GM21737 (cell line): ENCODE data around the gene GCGR.
"Not testable (repeated sequence)": the region's sequence is repeated elsewhere in the genome, so short reads cannot be mapped to it uniquely, and the experiment has no call there.

Source experiments
- ATAC-seq: cut with Tn5 transposase; IDR thresholded peaks from one replicate; pipeline ENCODE4 v1.9.1; 2021; ENCODE audit warnings: mild to moderate bottlenecking, moderate library complexity; ENCODE audit not compliant: unreplicated experiment

The GCGR gene

DNA sequence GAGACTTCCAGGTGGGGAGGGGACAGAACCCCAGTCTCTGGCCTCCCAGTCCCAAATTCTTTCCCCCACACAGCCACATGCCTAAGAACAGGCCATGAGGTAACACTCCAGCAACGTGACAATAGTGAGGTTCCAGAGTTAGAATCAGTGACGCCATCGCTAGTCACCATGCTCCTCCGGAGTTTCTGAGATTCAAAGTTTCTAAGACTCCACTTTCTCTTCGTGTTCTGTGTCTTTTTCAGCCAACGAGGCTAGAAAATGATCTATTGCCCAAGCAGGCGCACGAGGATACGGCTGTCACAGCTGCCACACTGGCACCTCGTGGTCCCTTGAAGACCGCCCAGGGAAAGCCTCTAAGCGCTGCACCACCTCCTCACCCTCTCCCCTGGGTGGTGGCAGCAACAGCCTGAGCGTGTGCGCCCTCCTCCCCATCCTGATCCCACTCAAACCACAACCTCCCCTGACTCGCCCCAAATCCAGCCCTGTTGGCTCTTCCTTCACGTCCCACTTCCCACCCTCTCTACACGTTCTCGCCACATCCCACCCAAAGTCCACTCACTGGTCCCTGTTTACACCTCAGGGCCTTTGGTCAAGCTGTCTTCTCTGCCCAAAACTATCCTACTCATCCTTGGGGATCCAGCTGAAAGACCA lies 28.1 kb downstream of the GCGR start:
- ATAC-seq: peak; percentile 3

GRCh38 chr17:81832608-81833159 lies 28.7 kb downstream of the GCGR start:
- peak; percentile 5 for ATAC-seq

- ATAC-seq: peak; percentile 67
These were observed 29.4 kb downstream of the GCGR start, which contains the start of gene MCRIP1 for GRCh38 chr17:81833160-81833920. Gene MCRIP1, minus strand, starts transcription at chr17:81833291. Its CDS starts 8,785 bp downstream, at chr17:81824506.

GRCh38 chr17:81833921-81834830 lies 30.2 kb downstream of the GCGR start:
- no peak for ATAC-seq

DNA sequence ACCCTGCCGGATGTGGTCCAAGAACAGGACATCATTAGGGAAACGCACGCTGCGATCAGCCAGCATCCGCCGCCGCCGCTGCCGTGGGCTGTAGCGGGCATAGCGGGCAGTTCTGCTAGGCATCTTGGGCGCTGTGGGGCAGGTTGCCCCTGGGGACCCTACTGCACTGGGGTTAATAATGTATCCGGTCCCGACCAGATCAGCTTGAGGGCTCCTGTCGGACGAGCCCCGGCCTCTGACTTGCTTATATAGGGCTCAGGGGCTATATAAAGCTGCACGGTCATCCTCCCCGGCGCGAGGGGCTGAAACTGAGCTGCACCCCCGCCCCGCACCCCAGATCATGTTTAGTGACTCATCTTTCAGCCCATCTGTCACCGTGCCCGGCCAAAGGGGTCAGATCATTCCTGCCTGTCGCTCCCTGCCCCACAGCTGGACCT lies 30.9 kb downstream of the GCGR start, which contains the start of gene PPP1R27:
Gene PPP1R27 (minus strand): TSS at position 220 of the 437 bp plus-strand sequence. CDS start 97 bp downstream, at position 123.
- no peak for ATAC-seq

DNA sequence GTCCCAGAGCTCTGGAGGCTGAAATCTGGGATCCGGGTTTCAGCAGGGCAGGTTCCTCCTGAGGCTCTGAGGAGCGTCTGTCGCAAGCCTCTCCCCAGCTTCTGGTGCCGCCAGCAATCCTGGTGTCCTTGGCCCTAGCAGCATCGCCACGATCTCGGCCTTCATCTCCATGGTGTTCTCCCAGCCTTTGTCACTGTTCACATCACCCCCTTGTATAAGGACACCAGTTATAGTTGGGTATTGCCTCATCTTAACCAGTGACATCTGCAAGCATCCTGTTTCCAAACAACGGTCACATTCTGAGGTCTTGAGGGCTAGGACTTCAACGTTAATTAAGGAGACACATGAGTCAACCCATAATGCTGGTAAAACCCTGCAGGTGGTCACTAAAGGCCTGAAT lies 33.7 kb downstream of the GCGR start:
- ATAC-seq: no peak

- ATAC-seq: no peak
These were observed 34.9 kb downstream of the GCGR start for GRCh38 chr17:81838753-81839255.

GRCh38 chr17:81839301-81839700 lies 35.4 kb downstream of the GCGR start:
- ATAC-seq: no peak

GRCh38 chr17:81840059-81840458 lies 36.1 kb downstream of the GCGR start:
- ATAC-seq: not testable (repeated sequence)

DNA sequence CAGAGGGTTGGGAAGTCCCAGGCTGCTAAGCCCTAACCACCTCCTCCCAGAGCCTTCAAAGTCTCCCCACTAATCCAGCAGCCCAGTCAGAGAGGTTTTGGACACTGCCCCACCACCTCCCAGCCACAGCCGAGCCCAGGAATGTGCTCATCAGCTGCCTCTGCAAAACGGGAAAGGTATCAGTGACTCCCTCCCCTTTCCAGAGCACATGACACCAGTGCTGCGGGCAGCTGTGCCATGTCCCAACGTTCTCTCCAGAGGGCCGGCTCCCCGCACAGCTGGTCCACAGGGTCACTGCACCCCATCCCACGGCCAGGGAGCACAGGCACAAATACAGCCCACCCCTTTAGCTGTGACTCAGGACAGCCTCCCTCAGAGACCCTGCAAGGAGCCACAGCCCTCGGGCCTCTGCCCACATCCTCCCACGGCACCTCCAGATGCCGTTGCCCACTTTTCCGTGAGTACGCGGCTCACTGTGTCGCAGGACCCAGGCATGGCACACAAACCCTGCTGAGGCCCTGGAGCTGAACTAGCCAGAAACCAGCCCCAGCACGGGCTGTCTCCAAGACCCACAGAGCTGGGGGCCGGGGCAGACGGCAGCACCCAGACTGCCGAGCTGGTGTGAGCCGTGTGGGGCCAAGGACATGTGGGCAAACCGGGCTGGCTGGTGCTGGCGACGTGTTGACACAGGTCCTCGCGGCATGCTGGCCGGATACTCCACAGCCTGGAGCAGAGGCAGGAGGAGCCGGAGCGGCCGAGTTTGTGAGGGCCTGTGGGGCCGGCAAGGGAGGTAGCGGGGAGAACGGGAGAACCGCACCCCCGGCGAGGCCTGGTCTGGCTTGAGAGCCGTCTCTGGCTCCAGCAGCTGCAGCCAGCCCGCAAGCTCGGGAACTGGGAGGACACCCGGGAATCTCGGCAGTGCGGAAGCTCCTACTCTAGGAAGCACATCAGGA lies 37.2 kb downstream of the GCGR start:
- ATAC-seq: no peak

DNA sequence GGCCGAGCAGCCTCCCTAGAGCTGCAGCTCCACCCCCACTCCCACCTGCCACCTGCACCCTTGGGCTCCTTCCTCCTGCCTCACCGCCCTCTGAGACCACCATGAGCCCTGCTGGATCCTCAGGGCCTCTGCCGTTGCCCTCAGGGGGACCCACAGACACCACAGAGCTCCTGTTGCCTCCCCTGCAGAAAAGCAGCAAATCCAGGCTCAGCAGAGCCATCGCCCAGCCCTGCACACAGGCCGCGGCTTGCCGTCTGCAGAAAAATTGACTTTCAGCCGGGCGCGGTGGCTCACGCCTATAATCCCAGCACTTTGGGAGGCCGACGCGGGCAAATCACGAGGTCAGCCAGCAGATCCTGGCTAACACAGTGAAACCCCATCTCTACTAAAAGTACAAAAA lies 37.9 kb downstream of the GCGR start:
- no peak for ATAC-seq

DNA sequence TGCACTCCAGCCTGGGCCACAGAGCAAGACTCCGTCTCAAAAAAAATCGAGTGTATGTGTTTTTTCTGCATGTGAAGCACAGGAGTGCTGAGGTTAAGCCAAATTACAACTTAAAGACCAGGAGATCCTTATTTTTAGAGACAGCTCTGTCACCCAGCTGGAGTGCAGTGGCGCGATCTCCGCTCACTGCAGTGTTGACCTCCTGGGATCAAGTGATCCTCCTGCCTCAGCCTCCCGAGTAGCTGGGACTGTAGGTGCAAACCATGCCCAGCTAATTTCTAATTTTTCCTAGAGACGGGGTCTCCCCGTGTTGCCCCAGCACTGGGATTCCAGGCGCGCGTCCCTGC lies 38.4 kb downstream of the GCGR start:
- ATAC-seq: no peak

DNA sequence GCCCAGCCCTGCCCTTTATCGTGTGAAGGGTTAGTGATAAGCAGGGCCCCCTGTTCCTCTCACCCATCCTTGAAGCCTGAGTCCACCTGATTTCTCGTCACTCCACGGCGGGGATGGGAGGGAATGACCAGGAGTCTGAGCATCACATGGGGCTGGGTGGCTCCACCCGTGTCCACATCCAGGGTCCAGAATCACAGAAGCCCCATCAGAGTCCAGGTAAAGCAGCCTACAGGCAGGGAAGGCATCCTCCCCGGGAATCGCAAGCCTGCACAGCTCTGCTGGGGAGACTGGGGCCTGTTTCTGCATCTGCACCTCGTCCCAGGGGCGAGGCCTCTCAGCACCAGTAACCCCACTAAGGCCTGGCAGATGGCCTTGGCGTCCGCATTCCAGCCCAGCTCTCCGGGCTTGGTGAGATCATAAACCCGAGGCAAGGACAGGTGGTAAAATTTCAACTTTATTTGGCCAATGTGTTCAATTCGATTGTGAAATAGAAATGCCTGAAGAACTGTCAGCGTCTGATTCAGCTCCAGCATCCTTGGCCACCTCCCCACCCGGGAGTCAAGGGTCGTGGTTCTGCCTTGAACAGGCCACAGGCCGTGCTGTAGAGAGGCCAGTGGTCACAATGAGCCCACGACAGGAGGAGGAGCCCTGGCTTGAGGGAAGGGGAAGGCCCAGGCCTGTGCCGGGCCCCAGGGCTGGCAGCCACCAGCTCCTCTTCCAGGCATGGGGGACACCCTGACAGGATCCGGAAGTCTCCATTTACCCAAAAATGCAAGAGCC lies 39.0 kb downstream of the GCGR start:
- no peak for ATAC-seq

- ATAC-seq: no peak
These were observed 39.9 kb downstream of the GCGR start for GRCh38 chr17:81843713-81844326.

DNA sequence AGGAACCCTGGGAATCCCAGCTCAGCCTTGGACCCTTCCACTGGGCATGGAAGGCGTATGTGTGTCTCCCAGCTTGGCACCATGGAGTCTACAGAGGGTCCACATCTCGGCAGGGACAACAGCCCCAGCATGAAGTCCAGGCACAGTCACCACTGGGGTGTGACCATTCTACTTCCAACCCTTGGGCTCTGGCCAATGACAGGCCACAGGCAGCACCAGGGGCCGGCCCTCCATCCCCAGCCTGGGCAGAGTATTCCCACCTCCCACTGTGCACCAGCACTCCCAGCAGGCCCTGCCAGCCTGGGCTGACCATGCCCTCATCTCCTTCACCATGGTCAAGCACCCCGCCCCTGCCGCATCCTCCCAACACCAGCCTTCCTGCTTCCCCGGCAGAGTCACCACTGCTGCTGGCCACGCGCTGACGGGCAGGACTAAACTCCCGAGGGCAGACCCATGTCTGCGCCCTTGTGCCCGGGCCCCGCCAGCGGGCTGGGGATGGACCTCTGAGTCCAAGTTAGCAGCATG lies 40.4 kb downstream of the GCGR start:
- no peak for ATAC-seq

GRCh38 chr17:81844887-81845286 lies 40.9 kb downstream of the GCGR start:
- ATAC-seq: no peak

- no peak for ATAC-seq
These were observed 41.4 kb downstream of the GCGR start for GRCh38 chr17:81845361-81845760.
